Upper lobe of right lung (tissue), 1 donor: ENCODE results near the gene TLR5. TPM values are rescaled to one million over a fixed set of nuclear protein-coding genes. Genes with fewer than 3 reads are reported as not detected.

Experiments used
- ATAC-seq: fragments of 200-7000 bp; cut with Tn5 transposase; one replicate; pipeline ENCODE4 v1.9.1; 2020; ENCODE audit warnings: mild to moderate bottlenecking, moderate library complexity
- DNase-seq: peaks from one replicate; pipeline ENCODE4 v3.0.0-alpha.2; 2020
- H3K27ac ChIP-seq: fragments of 200-600 bp; one replicate; pipeline ENCODE4 v1.8.0; 2022
- H3K27me3 ChIP-seq: fragments of 200-600 bp; one replicate; pipeline ENCODE4 v1.8.0; 2022; ENCODE audit warnings: mild to moderate bottlenecking
- H3K36me3 ChIP-seq: fragments of 200-600 bp; one replicate; pipeline ENCODE4 v1.8.0; 2022
- H3K4me1 ChIP-seq: fragments of 200-600 bp; one replicate; pipeline ENCODE4 v1.8.0; 2022
- H3K4me3 ChIP-seq: fragments of 200-600 bp; one replicate; pipeline ENCODE4 v1.8.0; 2022; ENCODE audit warnings: mild to moderate bottlenecking
- H3K9me3 ChIP-seq: fragments of 200-600 bp; one replicate; pipeline ENCODE4 v1.8.0; 2022
- CTCF ChIP-seq: fragments of 200-600 bp; IDR thresholded peaks from one replicate; pipeline ENCODE4 v1.8.0; 2022; ENCODE audit warnings: antibody characterized with exemption
- intact Hi-C: fragments of 100-400 bp; cut with DNase I; formaldehyde crosslinking; loops from one replicate; pipeline ENCODE4 v1.11.0; 2022
- total RNA-seq: library from RNA; stranded (reverse); fragmentation: NEBNext Ultra II Directional; extraction: Animal tissue kit (Norgen Biotek cat#: 25700); gene quantifications from one replicate; pipeline ENCODE4 v1.2.1, GENCODE V29; 2021
- donor health status: DM: no; HTN: yes; CAD: no; lungs with severe emphysema.

The TLR5 gene
- total RNA-seq, 1 donor from 2014 or later = 22.3 TPM

GRCh38 chr1:223062177-223062576 is 80.9 kb downstream of the TLR5 start:
- H3K9me3 ChIP-seq = no peaks in the 10 kb centered on the region
- no peaks in the 10 kb centered on the region for H3K36me3 ChIP-seq
- TF ChIP-seq CTCF = no peak
- no peak for DNase-seq
- H3K4me3 ChIP-seq = no peak overlapping the region
- no peak overlapping the region for H3K27ac ChIP-seq
- no peaks in the 10 kb centered on the region for H3K4me1 ChIP-seq
- intact Hi-C loops = no loop called here
- no peaks in the 10 kb centered on the region for H3K27me3 ChIP-seq
- no peak for ATAC-seq

GRCh38 chr1:223059526-223059925 is 83.5 kb downstream of the TLR5 start:
- H3K9me3 ChIP-seq = no peaks in the 10 kb centered on the region
- no peaks in the 10 kb centered on the region for H3K4me1 ChIP-seq
- H3K36me3 ChIP-seq = no peaks in the 10 kb centered on the region
- no peak overlapping the region for H3K4me3 ChIP-seq
- intact Hi-C loops = no loop called here
- no peak for TF ChIP-seq CTCF
- H3K27me3 ChIP-seq = no peaks in the 10 kb centered on the region
- H3K27ac ChIP-seq = no peak overlapping the region
- DNase-seq (no peak), ATAC-seq (no peak)

Other genes with a start within 250 kb of the TLR5 start
- gene SUSD4, start 220.9 kb upstream of the TLR5 start, total RNA-seq = 2.2 TPM